ENCODE measurements around the gene DCTN4. TPM values are rescaled to one million over a fixed set of nuclear protein-coding genes. Genes with fewer than 3 reads are reported as not detected.

Gene DCTN4
- polyA plus RNA-seq, 1 experiment = 61.1 TPM

- no peak overlapping the region for H3K4me3 ChIP-seq (ENCODE audit: low read depth, low read length)
- no peaks in the 10 kb centered on the region for H3K9me3 ChIP-seq (ENCODE audit: control insufficient read depth, insufficient read depth, low read length)
- ChIA-PET POLR2A (interaction anchor here (2.1 kb wide), 1 partner anchor 9 kb away, joined by 23 read pairs; the partner anchor contains the start of gene SMIM3), CTCF (interaction anchor here (0.8 to 2.1 kb wide), 3 partner anchors 9 to 12 kb away, joined by 7 to 16 read pairs (median 8); partner anchors contain the start of gene SMIM3)
- TF ChIP-seq CTCF (IDR thresholded peaks at IDR 0.05; ENCODE audit: low read depth, low read length) = no peak
- no peak for DNase-seq (ENCODE audit: low read depth, low spot score)
- no peaks in the 10 kb centered on the region for H3K27me3 ChIP-seq (ENCODE audit: control insufficient read depth, insufficient read depth, low read length)
- peak overlapping the region; percentile 69 for H3K27ac ChIP-seq (ENCODE audit: low read depth, low read length)
Observed at GRCh38 chr5:150788977-150789376, 30.2 kb upstream of the DCTN4 start.

- no peaks in the 10 kb centered on the region for H3K9me3 ChIP-seq (ENCODE audit: control insufficient read depth, insufficient read depth, low read length)
- ChIA-PET POLR2A (interaction anchor here (1.3 kb wide), 1 partner anchor 9 kb away, joined by 5 read pairs; the partner anchor contains the start of gene SMIM3), CTCF (interaction anchor here (1.4 to 2.1 kb wide), 2 partner anchors 9 to 14 kb away, joined by 4 to 26 read pairs; partner anchors contain the start of gene SMIM3)
- DNase-seq (ENCODE audit: low read depth, low spot score) = no peak
- no peak overlapping the region for H3K27ac ChIP-seq (ENCODE audit: low read depth, low read length)
- H3K27me3 ChIP-seq (ENCODE audit: control insufficient read depth, insufficient read depth, low read length) = no peaks in the 10 kb centered on the region
- no peak for TF ChIP-seq CTCF (IDR thresholded peaks at IDR 0.05; ENCODE audit: low read depth, low read length)
- no peak overlapping the region for H3K4me3 ChIP-seq (ENCODE audit: low read depth, low read length)
Observed at GRCh38 chr5:150787656-150788055, 28.8 kb upstream of the DCTN4 start.

GRCh38 chr5:150786876-150787275 is 28.1 kb upstream of the DCTN4 start:
- Histone ChIP-seq H3K27me3 (ENCODE audit: control insufficient read depth, insufficient read depth, low read length) (no peaks in the 10 kb centered on the region), H3K9me3 (ENCODE audit: control insufficient read depth, insufficient read depth, low read length) (no peaks in the 10 kb centered on the region), H3K4me3 (ENCODE audit: low read depth, low read length) (no peak overlapping the region), H3K27ac (ENCODE audit: low read depth, low read length) (no peak overlapping the region)
- POLR2A ChIA-PET = interaction anchor here (0.5 to 1.3 kb wide), 2 partner anchors 8 to 336 kb away, joined by 3 to 5 read pairs; partner anchors contain the start of gene SMIM3
- CTCF ChIA-PET = interaction anchor here (1.0 to 2.1 kb wide), 3 partner anchors 8 to 28 kb away, joined by 3 to 26 read pairs (median 4); partner anchors contain the start of genes DCTN4 and SMIM3
- DNase-seq (ENCODE audit: low read depth, low spot score) = no peak
- TF ChIP-seq CTCF (IDR thresholded peaks at IDR 0.05; ENCODE audit: low read depth, low read length) = no peak

GRCh38 chr5:150785950-150786349 is 27.1 kb upstream of the DCTN4 start:
- POLR2A ChIA-PET = no interaction called here
- no peaks in the 10 kb centered on the region for H3K27me3 ChIP-seq (ENCODE audit: control insufficient read depth, insufficient read depth, low read length)
- CTCF ChIA-PET = interaction anchor here (2.1 kb wide), 1 partner anchor 15 kb away, joined by 26 read pairs; no protein-coding TSS in a partner anchor
- no peak overlapping the region for H3K4me3 ChIP-seq (ENCODE audit: low read depth, low read length)
- H3K9me3 ChIP-seq (ENCODE audit: control insufficient read depth, insufficient read depth, low read length) = no peaks in the 10 kb centered on the region
- DNase-seq (ENCODE audit: low read depth, low spot score) = no peak
- no peak for TF ChIP-seq CTCF (IDR thresholded peaks at IDR 0.05; ENCODE audit: low read depth, low read length)
- no peak overlapping the region for H3K27ac ChIP-seq (ENCODE audit: low read depth, low read length)

GRCh38 chr5:150783422-150783928 is 24.7 kb upstream of the DCTN4 start:
- Histone ChIP-seq H3K27ac (ENCODE audit: low read depth, low read length) (peak overlapping the region; percentile 12), H3K4me3 (ENCODE audit: low read depth, low read length) (peak overlapping the region; percentile 31), H3K9me3 (ENCODE audit: control insufficient read depth, insufficient read depth, low read length) (peaks cover 2% of the 10 kb centered on the region; the same call in 1 of the 2 replicates), H3K27me3 (ENCODE audit: control insufficient read depth, insufficient read depth, low read length) (no peaks in the 10 kb centered on the region)
- TF ChIP-seq CTCF (IDR thresholded peaks at IDR 0.05; ENCODE audit: low read depth, low read length) = no peak
- POLR2A ChIA-PET = interaction anchor here (0.7 to 0.8 kb wide), 2 partner anchors 143 to 288 kb away, joined by 3 read pairs; partner anchors contain the start of gene SYNPO
- no peak for DNase-seq (ENCODE audit: low read depth, low spot score)
- CTCF ChIA-PET = interaction anchor here (0.6 to 4.4 kb wide), 4 partner anchors 18 to 333 kb away, joined by 3 to 33 read pairs (median 4); partner anchors contain the start of gene IRGM

All from AG04450 (cell line).